HepG2 (cell line): Measurements from ENCODE around the gene ITGB1. TPM values are rescaled to one million over a fixed set of nuclear protein-coding genes. Genes with fewer than 3 reads are reported as not detected.

Source experiments
- ARID2 ChIP-seq: sonication (generic); formaldehyde crosslinking; IDR thresholded peaks from 2 replicates; pipeline ENCODE4 v1.8.1; 2022; ENCODE audit warnings: mild to moderate bottlenecking, missing genetic modification reagents, borderline replicate concordance
- MAFK ChIP-seq, 2 experiments: IDR thresholded peaks in 1 of 2; conservative IDR thresholded peaks in 1 of 2; 2 replicates each; pipeline ENCODE4 v1.6.1; 2011; ENCODE audit warnings: improper control_type of control experiment in 2 of 2, low read length in 2 of 2
- PHF5A ChIP-seq: IDR thresholded peaks from one replicate; pipeline ENCODE4 v1.6.1; 2018; ENCODE audit warnings: low read depth, missing genetic modification reagents; ENCODE audit not compliant: unreplicated experiment
- REXO4 ChIP-seq: sonication (generic); formaldehyde crosslinking; IDR thresholded peaks from 2 replicates; pipeline ENCODE4 v1.8.0; 2022; ENCODE audit warnings: missing genetic modification reagents, mild to moderate bottlenecking, borderline replicate concordance
- RFXAP ChIP-seq: sonication (generic); formaldehyde crosslinking; IDR thresholded peaks from 2 replicates; pipeline ENCODE4 v1.4.0; 2020; ENCODE audit warnings: missing genetic modification reagents, borderline replicate concordance
- ZGPAT ChIP-seq: IDR thresholded peaks from 2 replicates; pipeline ENCODE4 v1.6.1; 2016; ENCODE audit warnings: mild to moderate bottlenecking
- ZNF251 ChIP-seq: sonication (generic); formaldehyde crosslinking; IDR thresholded peaks from 2 replicates; pipeline ENCODE4 v1.9.0; 2021; ENCODE audit warnings: mild to moderate bottlenecking, missing genetic modification reagents
- ZNF703 ChIP-seq: sonication (generic); formaldehyde crosslinking; IDR thresholded peaks from 2 replicates; pipeline ENCODE4 v1.5.1; 2020; ENCODE audit warnings: missing genetic modification reagents, mild to moderate bottlenecking, moderate library complexity, borderline replicate concordance
- polyA plus RNA-seq, 8 experiments: library from polyadenylated mRNA; depleted of rRNA in 3 of 8; stranded (reverse) in 7 of 8; unstranded in 1 of 8; fragments of >200 nt; fragmentation: Illumina TruSeq in 4 of 8; extraction: Trizol in 4 of 8; gene quantifications; 2 replicates each; pipeline versions ENCODE4 v1.2.1 to v1.2.3, GENCODE V29; 2011 to 2016; ENCODE audit warnings: low read depth in 4 of 8, missing spikeins in 1 of 8, mixed read lengths in 1 of 8; ENCODE audit not compliant: insufficient read depth in 1 of 8
- total RNA-seq, 5 experiments: library from RNA; depleted of rRNA; stranded (reverse); fragments of >200 nt; fragmentation: Illumina TruSeq; extraction: Trizol; gene quantifications; 2 replicates each; pipeline ENCODE4 v1.2.3, GENCODE V29; 2016; ENCODE audit warnings: low read depth in 1 of 5
- TF ChIP-seq, protein P1 (sequence below): sonication (generic); formaldehyde crosslinking; conservative IDR thresholded peaks from 2 replicates; pipeline ENCODE4 v1.4.0; 2020; ENCODE audit warnings: missing genetic modification reagents
- TF ChIP-seq, protein P2 (sequence below): sonication (generic); formaldehyde crosslinking; IDR thresholded peaks from 2 replicates; pipeline ENCODE4 v1.4.0; 2020; ENCODE audit warnings: mild to moderate bottlenecking, low read depth, missing genetic modification reagents
- TF ChIP-seq, protein P3 (sequence below): IDR thresholded peaks from 2 replicates; pipeline ENCODE4 v1.6.1; 2016; ENCODE audit warnings: low read depth, control low read depth
- TF ChIP-seq, protein P4 (sequence below): IDR thresholded peaks from 2 replicates; pipeline ENCODE4 v1.4.0; 2020; ENCODE audit warnings: mild to moderate bottlenecking, missing genetic modification reagents
- TF ChIP-seq, protein P5 (sequence below): sonication (generic); formaldehyde crosslinking; IDR thresholded peaks from 2 replicates; pipeline ENCODE4 v1.4.0; 2020; ENCODE audit warnings: low read depth, mild to moderate bottlenecking, missing genetic modification reagents
- TF ChIP-seq, protein P6 (sequence below): sonication (generic); formaldehyde crosslinking; IDR thresholded peaks from 2 replicates; pipeline ENCODE4 v1.5.1; 2020; ENCODE audit warnings: missing genetic modification reagents, mild to moderate bottlenecking, borderline replicate concordance

Gene ITGB1
- total and polyA plus RNA-seq, 2 of the 13 experiments (the other 11 are each of a cell fraction or from before 2014, with no cell fraction given): 190 to 204 TPM

DNA sequence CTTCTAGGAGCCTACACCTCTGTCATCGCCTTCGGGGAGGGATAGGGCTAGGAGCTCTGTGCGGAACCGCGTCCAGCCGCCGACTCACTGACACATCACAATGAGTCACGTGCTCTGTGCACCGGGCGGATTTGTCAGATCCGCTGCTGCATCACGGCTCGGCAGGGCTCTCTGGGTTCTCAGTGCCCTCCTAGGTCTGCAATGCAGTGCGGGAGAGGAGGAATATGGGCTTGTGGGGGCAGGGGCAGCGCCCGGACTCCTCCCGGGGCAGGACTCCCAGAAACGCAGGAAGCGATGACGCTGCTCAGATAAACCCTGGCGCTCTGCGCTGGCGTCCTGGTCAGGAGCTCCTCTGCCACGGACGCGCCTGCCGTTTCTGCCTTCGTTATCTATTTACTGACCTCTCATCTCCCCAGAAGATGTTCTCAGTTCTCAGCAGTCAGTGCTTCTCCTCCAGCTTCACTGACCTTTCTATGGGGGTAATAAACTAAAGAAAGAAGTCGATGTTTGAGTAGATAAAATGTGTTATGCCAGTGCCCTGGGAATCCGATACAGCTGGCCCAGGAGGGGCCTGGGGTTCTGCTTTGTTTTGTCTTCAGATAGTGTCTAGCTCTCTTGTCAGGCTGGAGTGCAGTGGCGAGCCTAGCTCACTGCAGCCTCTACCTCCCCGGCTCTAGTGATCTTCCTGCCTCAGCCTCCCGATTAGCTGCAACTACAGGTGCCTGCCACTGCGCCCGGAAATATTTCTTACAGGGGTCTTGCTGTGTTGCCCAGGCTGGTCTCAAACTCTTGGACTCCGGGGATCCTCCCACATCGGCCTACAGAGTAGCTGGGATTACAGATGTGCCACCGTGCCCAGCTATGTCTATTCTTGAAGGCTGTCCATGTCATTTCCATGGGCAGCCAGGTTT is 22.8 kb upstream of the ITGB1 start (continued):
- TF ChIP-seq, protein P1, sequence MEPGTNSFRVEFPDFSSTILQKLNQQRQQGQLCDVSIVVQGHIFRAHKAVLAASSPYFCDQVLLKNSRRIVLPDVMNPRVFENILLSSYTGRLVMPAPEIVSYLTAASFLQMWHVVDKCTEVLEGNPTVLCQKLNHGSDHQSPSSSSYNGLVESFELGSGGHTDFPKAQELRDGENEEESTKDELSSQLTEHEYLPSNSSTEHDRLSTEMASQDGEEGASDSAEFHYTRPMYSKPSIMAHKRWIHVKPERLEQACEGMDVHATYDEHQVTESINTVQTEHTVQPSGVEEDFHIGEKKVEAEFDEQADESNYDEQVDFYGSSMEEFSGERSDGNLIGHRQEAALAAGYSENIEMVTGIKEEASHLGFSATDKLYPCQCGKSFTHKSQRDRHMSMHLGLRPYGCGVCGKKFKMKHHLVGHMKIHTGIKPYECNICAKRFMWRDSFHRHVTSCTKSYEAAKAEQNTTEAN (CRISPR knock-in tag): 0 out of 2 replicates have a peak, but pooled peaks have one; percentile 62
- TF ChIP-seq, protein P2, sequence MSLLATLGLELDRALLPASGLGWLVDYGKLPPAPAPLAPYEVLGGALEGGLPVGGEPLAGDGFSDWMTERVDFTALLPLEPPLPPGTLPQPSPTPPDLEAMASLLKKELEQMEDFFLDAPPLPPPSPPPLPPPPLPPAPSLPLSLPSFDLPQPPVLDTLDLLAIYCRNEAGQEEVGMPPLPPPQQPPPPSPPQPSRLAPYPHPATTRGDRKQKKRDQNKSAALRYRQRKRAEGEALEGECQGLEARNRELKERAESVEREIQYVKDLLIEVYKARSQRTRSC: no peak
- TF ChIP-seq, protein P3, sequence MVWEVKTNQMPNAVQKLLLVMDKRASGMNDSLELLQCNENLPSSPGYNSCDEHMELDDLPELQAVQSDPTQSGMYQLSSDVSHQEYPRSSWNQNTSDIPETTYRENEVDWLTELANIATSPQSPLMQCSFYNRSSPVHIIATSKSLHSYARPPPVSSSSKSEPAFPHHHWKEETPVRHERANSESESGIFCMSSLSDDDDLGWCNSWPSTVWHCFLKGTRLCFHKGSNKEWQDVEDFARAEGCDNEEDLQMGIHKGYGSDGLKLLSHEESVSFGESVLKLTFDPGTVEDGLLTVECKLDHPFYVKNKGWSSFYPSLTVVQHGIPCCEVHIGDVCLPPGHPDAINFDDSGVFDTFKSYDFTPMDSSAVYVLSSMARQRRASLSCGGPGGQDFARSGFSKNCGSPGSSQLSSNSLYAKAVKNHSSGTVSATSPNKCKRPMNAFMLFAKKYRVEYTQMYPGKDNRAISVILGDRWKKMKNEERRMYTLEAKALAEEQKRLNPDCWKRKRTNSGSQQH: peak; percentile 81; the same call in 1 of the 2 replicates
- TF ChIP-seq PHF5A (CRISPR knock-in tag): peak; percentile 59
- TF ChIP-seq, protein P4, sequence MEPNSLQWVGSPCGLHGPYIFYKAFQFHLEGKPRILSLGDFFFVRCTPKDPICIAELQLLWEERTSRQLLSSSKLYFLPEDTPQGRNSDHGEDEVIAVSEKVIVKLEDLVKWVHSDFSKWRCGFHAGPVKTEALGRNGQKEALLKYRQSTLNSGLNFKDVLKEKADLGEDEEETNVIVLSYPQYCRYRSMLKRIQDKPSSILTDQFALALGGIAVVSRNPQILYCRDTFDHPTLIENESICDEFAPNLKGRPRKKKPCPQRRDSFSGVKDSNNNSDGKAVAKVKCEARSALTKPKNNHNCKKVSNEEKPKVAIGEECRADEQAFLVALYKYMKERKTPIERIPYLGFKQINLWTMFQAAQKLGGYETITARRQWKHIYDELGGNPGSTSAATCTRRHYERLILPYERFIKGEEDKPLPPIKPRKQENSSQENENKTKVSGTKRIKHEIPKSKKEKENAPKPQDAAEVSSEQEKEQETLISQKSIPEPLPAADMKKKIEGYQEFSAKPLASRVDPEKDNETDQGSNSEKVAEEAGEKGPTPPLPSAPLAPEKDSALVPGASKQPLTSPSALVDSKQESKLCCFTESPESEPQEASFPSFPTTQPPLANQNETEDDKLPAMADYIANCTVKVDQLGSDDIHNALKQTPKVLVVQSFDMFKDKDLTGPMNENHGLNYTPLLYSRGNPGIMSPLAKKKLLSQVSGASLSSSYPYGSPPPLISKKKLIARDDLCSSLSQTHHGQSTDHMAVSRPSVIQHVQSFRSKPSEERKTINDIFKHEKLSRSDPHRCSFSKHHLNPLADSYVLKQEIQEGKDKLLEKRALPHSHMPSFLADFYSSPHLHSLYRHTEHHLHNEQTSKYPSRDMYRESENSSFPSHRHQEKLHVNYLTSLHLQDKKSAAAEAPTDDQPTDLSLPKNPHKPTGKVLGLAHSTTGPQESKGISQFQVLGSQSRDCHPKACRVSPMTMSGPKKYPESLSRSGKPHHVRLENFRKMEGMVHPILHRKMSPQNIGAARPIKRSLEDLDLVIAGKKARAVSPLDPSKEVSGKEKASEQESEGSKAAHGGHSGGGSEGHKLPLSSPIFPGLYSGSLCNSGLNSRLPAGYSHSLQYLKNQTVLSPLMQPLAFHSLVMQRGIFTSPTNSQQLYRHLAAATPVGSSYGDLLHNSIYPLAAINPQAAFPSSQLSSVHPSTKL (CRISPR knock-in tag): peak; percentile 81
- TF ChIP-seq ZNF703 (CRISPR knock-in tag): no peak
- TF ChIP-seq, protein P5, sequence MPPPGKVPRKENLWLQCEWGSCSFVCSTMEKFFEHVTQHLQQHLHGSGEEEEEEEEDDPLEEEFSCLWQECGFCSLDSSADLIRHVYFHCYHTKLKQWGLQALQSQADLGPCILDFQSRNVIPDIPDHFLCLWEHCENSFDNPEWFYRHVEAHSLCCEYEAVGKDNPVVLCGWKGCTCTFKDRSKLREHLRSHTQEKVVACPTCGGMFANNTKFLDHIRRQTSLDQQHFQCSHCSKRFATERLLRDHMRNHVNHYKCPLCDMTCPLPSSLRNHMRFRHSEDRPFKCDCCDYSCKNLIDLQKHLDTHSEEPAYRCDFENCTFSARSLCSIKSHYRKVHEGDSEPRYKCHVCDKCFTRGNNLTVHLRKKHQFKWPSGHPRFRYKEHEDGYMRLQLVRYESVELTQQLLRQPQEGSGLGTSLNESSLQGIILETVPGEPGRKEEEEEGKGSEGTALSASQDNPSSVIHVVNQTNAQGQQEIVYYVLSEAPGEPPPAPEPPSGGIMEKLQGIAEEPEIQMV (CRISPR knock-in tag): no peak
- TF ChIP-seq MAFK (conservative IDR thresholded peaks at IDR 0.05 in 1 of 2, IDR thresholded peaks at IDR 0.05 in 1 of 2; ENCODE audit: low read length in 2 of 2): no peak
- no peak for TF ChIP-seq REXO4 (CRISPR knock-in tag)
- no peak for TF ChIP-seq RFXAP (CRISPR knock-in tag)
- peak; percentile 81; the same call in 1 of the 2 replicates for TF ChIP-seq ARID2
- TF ChIP-seq ZNF251 (CRISPR knock-in tag): no peak
- TF ChIP-seq ZGPAT (CRISPR knock-in tag): peak; percentile 96
- TF ChIP-seq, protein P6, sequence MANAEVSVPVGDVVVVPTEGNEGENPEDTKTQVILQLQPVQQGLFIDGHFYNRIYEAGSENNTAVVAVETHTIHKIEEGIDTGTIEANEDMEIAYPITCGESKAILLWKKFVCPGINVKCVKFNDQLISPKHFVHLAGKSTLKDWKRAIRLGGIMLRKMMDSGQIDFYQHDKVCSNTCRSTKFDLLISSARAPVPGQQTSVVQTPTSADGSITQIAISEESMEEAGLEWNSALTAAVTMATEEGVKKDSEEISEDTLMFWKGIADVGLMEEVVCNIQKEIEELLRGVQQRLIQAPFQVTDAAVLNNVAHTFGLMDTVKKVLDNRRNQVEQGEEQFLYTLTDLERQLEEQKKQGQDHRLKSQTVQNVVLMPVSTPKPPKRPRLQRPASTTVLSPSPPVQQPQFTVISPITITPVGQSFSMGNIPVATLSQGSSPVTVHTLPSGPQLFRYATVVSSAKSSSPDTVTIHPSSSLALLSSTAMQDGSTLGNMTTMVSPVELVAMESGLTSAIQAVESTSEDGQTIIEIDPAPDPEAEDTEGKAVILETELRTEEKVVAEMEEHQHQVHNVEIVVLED: peak; percentile 65; the same call in 1 of the 2 replicates
